Upper lobe of right lung (tissue), 1 donor: Measurements from ENCODE around the gene PAK5. TPM values are rescaled to one million over a fixed set of nuclear protein-coding genes. Genes with fewer than 3 reads are reported as not detected.

Experiments used
- ATAC-seq: fragments of 200-7000 bp; cut with Tn5 transposase; one replicate; pipeline ENCODE4 v1.9.1; 2020; ENCODE audit warnings: mild to moderate bottlenecking, moderate library complexity
- DNase-seq: peaks from one replicate; pipeline ENCODE4 v3.0.0-alpha.2; 2020
- H3K27ac ChIP-seq: fragments of 200-600 bp; one replicate; pipeline ENCODE4 v1.8.0; 2022
- H3K27me3 ChIP-seq: fragments of 200-600 bp; one replicate; pipeline ENCODE4 v1.8.0; 2022; ENCODE audit warnings: mild to moderate bottlenecking
- H3K36me3 ChIP-seq: fragments of 200-600 bp; one replicate; pipeline ENCODE4 v1.8.0; 2022
- H3K4me1 ChIP-seq: fragments of 200-600 bp; one replicate; pipeline ENCODE4 v1.8.0; 2022
- H3K4me3 ChIP-seq: fragments of 200-600 bp; one replicate; pipeline ENCODE4 v1.8.0; 2022; ENCODE audit warnings: mild to moderate bottlenecking
- H3K9me3 ChIP-seq: fragments of 200-600 bp; one replicate; pipeline ENCODE4 v1.8.0; 2022
- CTCF ChIP-seq: fragments of 200-600 bp; IDR thresholded peaks from one replicate; pipeline ENCODE4 v1.8.0; 2022; ENCODE audit warnings: antibody characterized with exemption
- intact Hi-C: fragments of 100-400 bp; cut with DNase I; formaldehyde crosslinking; loops from one replicate; pipeline ENCODE4 v1.11.0; 2022
- total RNA-seq: library from RNA; stranded (reverse); fragmentation: NEBNext Ultra II Directional; extraction: Animal tissue kit (Norgen Biotek cat#: 25700); gene quantifications from one replicate; pipeline ENCODE4 v1.2.1, GENCODE V29; 2021
- donor health status: DM: no; HTN: yes; CAD: no; lungs with severe emphysema.

PAK5 gene
- total RNA-seq, 1 donor from 2014 or later: 0.35 TPM

- no peak overlapping the region for H3K27ac ChIP-seq
- no peak overlapping the region for H3K4me3 ChIP-seq
- DNase-seq (no peak), ATAC-seq (no peak)
- H3K4me1 ChIP-seq: no peaks in the 10 kb centered on the region
- no peak for TF ChIP-seq CTCF
- H3K27me3 ChIP-seq: no peaks in the 10 kb centered on the region
- H3K9me3 ChIP-seq: no peaks in the 10 kb centered on the region
- H3K36me3 ChIP-seq: no peaks in the 10 kb centered on the region
- intact Hi-C loops: no loop called here
Observed at GRCh38 chr20:9758752-9759151, 80.1 kb downstream of the PAK5 start.

- no peak overlapping the region for H3K27ac ChIP-seq
- H3K27me3 ChIP-seq: no peaks in the 10 kb centered on the region
- intact Hi-C loops: no loop called here
- H3K4me1 ChIP-seq: no peaks in the 10 kb centered on the region
- ATAC-seq (no peak), DNase-seq (no peak)
- H3K36me3 ChIP-seq: no peaks in the 10 kb centered on the region
- no peaks in the 10 kb centered on the region for H3K9me3 ChIP-seq
- H3K4me3 ChIP-seq: no peak overlapping the region
- TF ChIP-seq CTCF: no peak
Observed at GRCh38 chr20:9756660-9757059, 82.2 kb downstream of the PAK5 start.

- no peak overlapping the region for H3K4me3 ChIP-seq
- no peaks in the 10 kb centered on the region for H3K27me3 ChIP-seq
- TF ChIP-seq CTCF: no peak
- intact Hi-C loops: no loop called here
- DNase-seq (no peak), ATAC-seq (no peak)
- no peaks in the 10 kb centered on the region for H3K4me1 ChIP-seq
- no peaks in the 10 kb centered on the region for H3K9me3 ChIP-seq
- no peak overlapping the region for H3K27ac ChIP-seq
- no peaks in the 10 kb centered on the region for H3K36me3 ChIP-seq
Observed at GRCh38 chr20:9755301-9755700, 83.6 kb downstream of the PAK5 start.

GRCh38 chr20:9744551-9744950 lies 94.3 kb downstream of the PAK5 start:
- H3K4me3 ChIP-seq: no peak overlapping the region
- no peaks in the 10 kb centered on the region for H3K36me3 ChIP-seq
- DNase-seq: no peak
- intact Hi-C loops: no loop called here
- H3K27me3 ChIP-seq: no peaks in the 10 kb centered on the region
- H3K9me3 ChIP-seq: no peaks in the 10 kb centered on the region
- TF ChIP-seq CTCF: no peak
- no peak overlapping the region for H3K27ac ChIP-seq
- H3K4me1 ChIP-seq: no peaks in the 10 kb centered on the region
- no peak for ATAC-seq

- intact Hi-C loops: no loop called here
- DNase-seq (no peak), ATAC-seq (no peak)
- Histone ChIP-seq H3K4me3 (no peak overlapping the region), H3K36me3 (no peaks in the 10 kb centered on the region), H3K4me1 (no peaks in the 10 kb centered on the region), H3K27me3 (no peaks in the 10 kb centered on the region), H3K9me3 (no peaks in the 10 kb centered on the region), H3K27ac (no peak overlapping the region)
- TF ChIP-seq CTCF: no peak
Observed at GRCh38 chr20:9743871-9744270, 95.0 kb downstream of the PAK5 start.

- ATAC-seq: no peak
- no peak for TF ChIP-seq CTCF
- H3K4me1 ChIP-seq: no peaks in the 10 kb centered on the region
- H3K4me3 ChIP-seq: no peak overlapping the region
- no peaks in the 10 kb centered on the region for H3K9me3 ChIP-seq
- no peak for DNase-seq
- no peaks in the 10 kb centered on the region for H3K27me3 ChIP-seq
- intact Hi-C loops: no loop called here
- no peak overlapping the region for H3K27ac ChIP-seq
- no peaks in the 10 kb centered on the region for H3K36me3 ChIP-seq
Observed at GRCh38 chr20:9742821-9743220, 96.1 kb downstream of the PAK5 start.
